GM15510 (cell line): ENCODE measurements around the gene TSPYL2.

Experiments used
- POLR2A ChIP-seq: IDR thresholded peaks from 3 replicates; pipeline ENCODE4 v1.6.1; 2011; ENCODE audit warnings: borderline replicate concordance; ENCODE audit not compliant: insufficient read length; ENCODE audit errors: extremely low read depth

TSPYL2 gene

GRCh38 chrX:53088136-53088974 lies 6.2 kb downstream of the TSPYL2 start:
- TF ChIP-seq POLR2A = peak; percentile 27

GRCh38 chrX:53089224-53089842 lies 7.2 kb downstream of the TSPYL2 start:
- no peak for TF ChIP-seq POLR2A

GRCh38 chrX:53089925-53090324 lies 7.8 kb downstream of the TSPYL2 start:
- no peak for TF ChIP-seq POLR2A

GRCh38 chrX:53091354-53091753 lies 9.2 kb downstream of the TSPYL2 start:
- TF ChIP-seq POLR2A = no peak

- TF ChIP-seq POLR2A = no peak
These were observed 11.0 kb downstream of the TSPYL2 start for GRCh38 chrX:53093177-53093655.

- peak; percentile 33 for TF ChIP-seq POLR2A
These were observed 11.8 kb downstream of the TSPYL2 start, which contains the start of gene KANTR for GRCh38 chrX:53093748-53094581. Gene KANTR (plus strand): TSS chrX:53094142. CDS start chrX:53124273, 30,131 bp downstream.

GRCh38 chrX:53094582-53094905 lies 12.4 kb downstream of the TSPYL2 start:
- TF ChIP-seq POLR2A = no peak

- TF ChIP-seq POLR2A = no peak
These were observed 13.6 kb downstream of the TSPYL2 start for GRCh38 chrX:53095796-53096195.

GRCh38 chrX:53114864-53115549 lies 32.8 kb downstream of the TSPYL2 start:
- no peak for TF ChIP-seq POLR2A

- TF ChIP-seq POLR2A = no peak
These were observed 33.3 kb downstream of the TSPYL2 start for GRCh38 chrX:53115550-53115874.

- TF ChIP-seq POLR2A = no peak
These were observed 33.9 kb downstream of the TSPYL2 start for GRCh38 chrX:53116101-53116500.

- no peak for TF ChIP-seq POLR2A
These were observed 39.8 kb downstream of the TSPYL2 start for GRCh38 chrX:53122013-53122412.

GRCh38 chrX:53125506-53125905 lies 43.3 kb downstream of the TSPYL2 start:
- TF ChIP-seq POLR2A = no peak

- TF ChIP-seq POLR2A = no peak
These were observed 44.2 kb downstream of the TSPYL2 start for GRCh38 chrX:53126377-53126776.
